Ovary (tissue), 3 donors: ENCODE measurements around the gene CNTNAP4.

ENCODE experiments used
- CTCF ChIP-seq, 3 donors: fragments of 450-650 bp in 2 of 3; fragments of 200-600 bp in 1 of 3; IDR thresholded peaks; one replicate each; pipeline versions ENCODE4 v1.5.1 to v1.8.0; 2016 to 2022; ENCODE audit warnings: antibody characterized with exemption in 3 of 3, mild to moderate bottlenecking in 1 of 3
- POLR2A ChIP-seq: fragments of 450-650 bp; IDR thresholded peaks from one replicate; pipeline ENCODE4 v1.6.1; 2017; ENCODE audit warnings: antibody characterized with exemption, mild to moderate bottlenecking, moderate library complexity
- donor health status: DM: no; HTN: no; CAD: no.

GRCh38 chr16:76577003-76577402, 299.8 kb downstream of the CNTNAP4 start:
- TF ChIP-seq POLR2A (no peak), CTCF (IDR thresholded peaks at IDR 0.05) (no peak)
